Calu3 (cell line): ENCODE data around the gene DYNC1I1. TPM values are rescaled to one million over a fixed set of nuclear protein-coding genes. Genes with fewer than 3 reads are reported as not detected.
A peak's percentile ranks its signal among the peaks of the same experiment; 100 is the strongest.

Experiments used
- BruUV-seq: library from RNA; stranded (reverse); fragments of 400-500 nt; replicated peaks from 2 replicates; lab custom pipeline; 2021; lab: Mats Ljungman, UMichigan
- CTCF ChIA-PET: fragments of 300-600 bp; sonication (Branson Sonifier 250); formaldehyde crosslinking; loops from one replicate; lab custom pipeline; 2022; ENCODE audit warnings: antibody characterized with exemption; lab: Charles Lee
- DNase-seq: peaks from one replicate; pipeline ENCODE4 v3.0.0; 2022
- H3K27ac Mint-ChIP-seq: one replicate; pipeline ENCODE4 v1.8.0; 2022; ENCODE audit warnings: mixed read lengths; ENCODE audit not compliant: unreplicated experiment
- H3K27me3 Mint-ChIP-seq: one replicate; pipeline ENCODE4 v1.8.0; 2022; ENCODE audit warnings: mixed read lengths; ENCODE audit not compliant: unreplicated experiment
- H3K36me3 Mint-ChIP-seq: one replicate; pipeline ENCODE4 v1.8.0; 2022; ENCODE audit warnings: mild to moderate bottlenecking, moderate library complexity, mixed read lengths; ENCODE audit not compliant: insufficient read depth, unreplicated experiment
- H3K4me1 Mint-ChIP-seq: one replicate; pipeline ENCODE4 v1.8.0; 2022; ENCODE audit warnings: mild to moderate bottlenecking, low read depth, mixed read lengths; ENCODE audit not compliant: unreplicated experiment
- H3K4me3 Mint-ChIP-seq: one replicate; pipeline ENCODE4 v1.8.0; 2022; ENCODE audit warnings: mild to moderate bottlenecking, low read depth, moderate library complexity, mixed read lengths; ENCODE audit not compliant: unreplicated experiment
- H3K9me3 Mint-ChIP-seq: one replicate; pipeline ENCODE4 v1.8.0; 2022; ENCODE audit warnings: low read depth, mixed read lengths; ENCODE audit not compliant: unreplicated experiment
- intact Hi-C: fragments of 100-400 bp; cut with micrococcal nuclease; formaldehyde crosslinking; loops from one replicate; pipeline ENCODE4 v1.10.0; 2022; ENCODE audit not compliant: unreplicated experiment
- total RNA-seq: library from RNA; stranded (reverse); gene quantifications from 2 replicates; pipeline ENCODE4 v1.2.3, GENCODE V29; 2022
- TF ChIP-seq, protein P1 (sequence below): fragments of 200-600 bp; IDR thresholded peaks from one replicate; pipeline ENCODE4 v1.8.0; 2022; ENCODE audit warnings: antibody characterized with exemption; ENCODE audit not compliant: unreplicated experiment

DYNC1I1 gene
- total RNA-seq, 1 experiment from 2014 or later: 0.73 TPM

GRCh38 chr7:96120445-96121225 lies 348.3 kb downstream of the DYNC1I1 start:
- CTCF ChIA-PET: no interaction called here
- H3K27me3 Mint-ChIP-seq: no peaks in the 10 kb centered on the region
- intact Hi-C loops: no loop called here
- H3K4me1 Mint-ChIP-seq: no peaks in the 10 kb centered on the region
- no peak for DNase-seq
- BruUV-seq: TSS peak; percentile 22
- H3K9me3 Mint-ChIP-seq: no peaks in the 10 kb centered on the region
- no peaks in the 10 kb centered on the region for H3K36me3 Mint-ChIP-seq
- H3K27ac Mint-ChIP-seq: no peak overlapping the region
- H3K4me3 Mint-ChIP-seq: no peak overlapping the region
- TF ChIP-seq, protein P1, sequence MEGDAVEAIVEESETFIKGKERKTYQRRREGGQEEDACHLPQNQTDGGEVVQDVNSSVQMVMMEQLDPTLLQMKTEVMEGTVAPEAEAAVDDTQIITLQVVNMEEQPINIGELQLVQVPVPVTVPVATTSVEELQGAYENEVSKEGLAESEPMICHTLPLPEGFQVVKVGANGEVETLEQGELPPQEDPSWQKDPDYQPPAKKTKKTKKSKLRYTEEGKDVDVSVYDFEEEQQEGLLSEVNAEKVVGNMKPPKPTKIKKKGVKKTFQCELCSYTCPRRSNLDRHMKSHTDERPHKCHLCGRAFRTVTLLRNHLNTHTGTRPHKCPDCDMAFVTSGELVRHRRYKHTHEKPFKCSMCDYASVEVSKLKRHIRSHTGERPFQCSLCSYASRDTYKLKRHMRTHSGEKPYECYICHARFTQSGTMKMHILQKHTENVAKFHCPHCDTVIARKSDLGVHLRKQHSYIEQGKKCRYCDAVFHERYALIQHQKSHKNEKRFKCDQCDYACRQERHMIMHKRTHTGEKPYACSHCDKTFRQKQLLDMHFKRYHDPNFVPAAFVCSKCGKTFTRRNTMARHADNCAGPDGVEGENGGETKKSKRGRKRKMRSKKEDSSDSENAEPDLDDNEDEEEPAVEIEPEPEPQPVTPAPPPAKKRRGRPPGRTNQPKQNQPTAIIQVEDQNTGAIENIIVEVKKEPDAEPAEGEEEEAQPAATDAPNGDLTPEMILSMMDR: no peak

DNA sequence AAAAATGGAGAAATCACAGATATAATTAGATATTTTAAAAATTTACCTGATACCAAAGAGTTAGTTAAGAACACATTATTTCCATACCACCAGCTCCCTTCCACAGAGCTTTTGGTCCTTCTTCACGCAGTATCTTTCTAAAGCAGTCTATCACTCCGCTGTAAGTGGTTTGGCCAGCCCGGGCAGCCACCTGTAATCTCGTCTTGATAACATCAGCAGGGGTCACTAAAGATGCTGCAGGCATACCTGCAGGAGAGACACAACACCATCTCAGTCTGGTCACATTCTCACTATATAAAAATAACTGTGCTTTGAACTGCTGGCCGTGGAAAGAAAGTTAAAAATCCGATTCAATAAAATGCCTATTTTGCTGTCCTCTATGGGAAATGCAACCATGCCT lies 349.4 kb downstream of the DYNC1I1 start:
- DNase-seq: no peak
- peaks cover 10% of the 10 kb centered on the region for H3K4me1 Mint-ChIP-seq
- TF ChIP-seq, protein P1: no peak
- CTCF ChIA-PET: no interaction called here
- intact Hi-C loops: no loop called here
- H3K4me3 Mint-ChIP-seq: no peak overlapping the region
- H3K9me3 Mint-ChIP-seq: no peaks in the 10 kb centered on the region
- no peaks in the 10 kb centered on the region for H3K27me3 Mint-ChIP-seq
- H3K27ac Mint-ChIP-seq: no peak overlapping the region
- no TSS peak for BruUV-seq
- H3K36me3 Mint-ChIP-seq: no peaks in the 10 kb centered on the region

- Mint-ChIP-seq H3K36me3 (no peaks in the 10 kb centered on the region), H3K27ac (no peak overlapping the region), H3K27me3 (no peaks in the 10 kb centered on the region), H3K4me1 (peaks cover 11% of the 10 kb centered on the region), H3K9me3 (no peaks in the 10 kb centered on the region), H3K4me3 (no peak overlapping the region)
- TF ChIP-seq, protein P1: no peak
- CTCF ChIA-PET: no interaction called here
- intact Hi-C loops: no loop called here
- no TSS peak for BruUV-seq
- DNase-seq: no peak
Measured at GRCh38 chr7:96122746-96123145, 350.4 kb downstream of the DYNC1I1 start.

- no peak for DNase-seq
- CTCF ChIA-PET: no interaction called here
- intact Hi-C loops: no loop called here
- Mint-ChIP-seq H3K4me3 (no peak overlapping the region), H3K36me3 (no peaks in the 10 kb centered on the region), H3K27me3 (no peaks in the 10 kb centered on the region), H3K9me3 (peaks cover 2% of the 10 kb centered on the region), H3K4me1 (peaks cover 11% of the 10 kb centered on the region), H3K27ac (no peak overlapping the region)
- no TSS peak for BruUV-seq
- TF ChIP-seq, protein P1: no peak
Measured at GRCh38 chr7:96126382-96126781, 354.0 kb downstream of the DYNC1I1 start.
